ENCODE results near the gene FAHD2A.

The FAHD2A gene

GRCh38 chr2:95356821-95357700, 45.4 kb upstream of the FAHD2A start:
- H3K27ac ChIP-seq = no peak overlapping the region
- TF ChIP-seq, protein P1, sequence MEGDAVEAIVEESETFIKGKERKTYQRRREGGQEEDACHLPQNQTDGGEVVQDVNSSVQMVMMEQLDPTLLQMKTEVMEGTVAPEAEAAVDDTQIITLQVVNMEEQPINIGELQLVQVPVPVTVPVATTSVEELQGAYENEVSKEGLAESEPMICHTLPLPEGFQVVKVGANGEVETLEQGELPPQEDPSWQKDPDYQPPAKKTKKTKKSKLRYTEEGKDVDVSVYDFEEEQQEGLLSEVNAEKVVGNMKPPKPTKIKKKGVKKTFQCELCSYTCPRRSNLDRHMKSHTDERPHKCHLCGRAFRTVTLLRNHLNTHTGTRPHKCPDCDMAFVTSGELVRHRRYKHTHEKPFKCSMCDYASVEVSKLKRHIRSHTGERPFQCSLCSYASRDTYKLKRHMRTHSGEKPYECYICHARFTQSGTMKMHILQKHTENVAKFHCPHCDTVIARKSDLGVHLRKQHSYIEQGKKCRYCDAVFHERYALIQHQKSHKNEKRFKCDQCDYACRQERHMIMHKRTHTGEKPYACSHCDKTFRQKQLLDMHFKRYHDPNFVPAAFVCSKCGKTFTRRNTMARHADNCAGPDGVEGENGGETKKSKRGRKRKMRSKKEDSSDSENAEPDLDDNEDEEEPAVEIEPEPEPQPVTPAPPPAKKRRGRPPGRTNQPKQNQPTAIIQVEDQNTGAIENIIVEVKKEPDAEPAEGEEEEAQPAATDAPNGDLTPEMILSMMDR (IDR thresholded peaks at IDR 0.05) = no peak
- TF ChIP-seq ZFX (IDR thresholded peaks at IDR 0.05; ENCODE audit: borderline replicate concordance) = no peak

DNA sequence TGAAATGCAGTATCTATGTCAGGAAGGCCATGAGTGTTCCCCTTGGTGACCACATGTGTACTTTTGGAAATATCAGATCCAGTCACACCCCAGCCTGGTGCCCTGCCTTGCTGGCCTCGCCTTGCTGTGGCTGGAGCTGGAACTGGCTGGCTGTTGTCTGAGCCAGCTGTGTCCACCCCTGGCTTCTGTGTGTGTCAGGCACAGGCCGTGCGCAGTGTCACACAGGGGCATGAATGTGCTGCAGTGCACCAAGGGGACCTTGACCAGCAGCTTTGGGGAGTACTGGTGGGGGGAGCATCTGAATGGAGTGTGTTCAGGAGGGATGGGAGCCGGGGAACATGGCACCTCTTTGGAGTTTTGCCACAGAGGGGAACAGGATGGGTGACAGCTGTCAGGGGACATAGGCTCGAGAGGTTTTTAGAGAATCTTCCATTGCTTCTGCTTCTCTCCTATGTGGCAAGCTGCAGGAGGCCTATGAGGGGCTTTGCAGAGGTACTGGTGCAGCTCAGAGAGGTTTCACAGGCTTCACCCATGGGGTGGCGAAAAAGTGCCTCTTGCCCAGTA, 44.7 kb upstream of the FAHD2A start:
- no peak overlapping the region for H3K27ac ChIP-seq
- no peak for TF ChIP-seq ZFX (IDR thresholded peaks at IDR 0.05; ENCODE audit: borderline replicate concordance)
- TF ChIP-seq, protein P1 (IDR thresholded peaks at IDR 0.05) = no peak

DNA sequence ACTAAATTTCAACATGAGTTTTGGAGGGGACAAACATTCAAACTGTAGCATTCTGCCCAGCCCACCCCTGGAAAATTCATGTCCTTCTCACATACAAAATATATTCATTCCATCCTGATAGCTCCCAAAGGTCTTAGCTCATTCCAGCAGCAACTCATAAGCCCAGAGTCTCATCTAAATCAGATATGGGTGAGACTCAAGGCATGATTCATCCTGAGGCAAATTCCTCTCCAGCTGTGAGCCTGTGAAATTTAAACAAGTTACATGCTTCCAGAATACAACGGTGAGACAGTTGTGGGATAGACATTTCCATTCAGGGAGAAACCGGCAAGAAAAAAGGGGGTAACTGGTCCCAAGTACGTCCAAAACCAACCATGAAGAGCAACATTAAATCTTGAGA, 43.5 kb upstream of the FAHD2A start:
- TF ChIP-seq, protein P1 (IDR thresholded peaks at IDR 0.05) = no peak
- no peak for TF ChIP-seq ZFX (IDR thresholded peaks at IDR 0.05; ENCODE audit: borderline replicate concordance)
- H3K27ac ChIP-seq = no peak overlapping the region

DNA sequence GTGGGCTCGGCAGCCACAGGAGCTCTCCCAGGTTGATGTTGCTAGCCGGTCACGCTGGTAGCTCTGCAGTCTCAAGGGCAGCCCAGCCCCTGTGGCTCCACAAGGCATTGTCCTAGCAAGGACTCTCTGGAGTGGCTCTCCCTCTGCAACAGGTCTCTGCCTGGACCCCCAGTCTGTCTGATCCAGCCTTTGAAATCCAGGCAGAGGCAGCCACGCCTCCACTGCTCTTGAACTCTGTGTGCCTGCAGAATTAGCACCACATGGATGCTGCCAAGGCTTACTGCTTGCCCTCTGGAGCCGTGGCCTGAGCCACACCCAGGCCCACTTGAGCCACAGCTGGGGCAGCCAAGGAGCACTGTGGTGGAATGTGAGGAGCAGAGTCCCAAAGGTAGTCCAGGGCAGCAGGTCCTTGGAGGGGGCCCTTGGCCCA, 43.0 kb upstream of the FAHD2A start:
- TF ChIP-seq, protein P1 (IDR thresholded peaks at IDR 0.05) = no peak
- no peak for TF ChIP-seq ZFX (IDR thresholded peaks at IDR 0.05; ENCODE audit: borderline replicate concordance)

DNA sequence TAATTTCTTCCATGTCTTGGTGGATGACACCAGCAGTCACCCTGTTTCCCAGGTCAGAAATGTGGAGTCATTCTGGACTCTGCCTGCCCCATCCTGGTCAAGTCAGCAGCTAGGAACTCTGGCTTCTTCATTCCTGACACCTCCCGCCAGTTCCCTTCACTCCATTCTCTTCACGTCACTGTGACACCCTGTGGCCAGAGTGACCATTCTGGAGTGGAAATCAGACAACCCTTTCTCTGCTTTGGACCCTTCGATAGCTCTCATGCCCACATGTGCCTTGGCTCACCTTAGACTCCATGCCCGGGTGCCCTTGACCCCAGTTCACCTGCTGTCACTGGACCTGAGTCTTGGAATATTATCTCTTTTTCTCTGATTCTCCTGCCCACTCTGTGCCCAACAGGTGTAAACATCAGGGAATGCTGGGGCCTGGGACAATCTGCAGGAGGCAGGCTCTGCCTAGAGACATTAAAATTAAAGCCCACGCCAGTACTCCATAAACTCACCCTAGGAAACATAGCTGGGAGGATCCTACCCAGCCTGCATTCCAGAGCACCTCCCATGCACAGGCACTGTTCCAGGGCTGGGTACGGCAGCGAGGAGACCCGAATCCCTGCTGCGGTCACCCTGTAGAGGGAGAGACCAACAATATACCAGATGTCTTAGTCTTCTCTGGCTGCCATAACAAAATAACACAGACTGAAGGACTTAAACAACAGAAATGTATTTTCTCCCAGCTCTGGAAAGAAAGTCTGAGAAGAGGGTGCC, 41.1 kb upstream of the FAHD2A start:
- H3K27ac ChIP-seq = no peak overlapping the region
- TF ChIP-seq, protein P1 (IDR thresholded peaks at IDR 0.05) = no peak
- no peak for TF ChIP-seq ZFX (IDR thresholded peaks at IDR 0.05; ENCODE audit: borderline replicate concordance)

More for the DNA sequence above, 43.0 kb upstream of the FAHD2A start:
- H3K27ac ChIP-seq = no peak overlapping the region

- no peak for TF ChIP-seq ZFX (IDR thresholded peaks at IDR 0.05; ENCODE audit: borderline replicate concordance)
- TF ChIP-seq, protein P1 (IDR thresholded peaks at IDR 0.05) = no peak
- no peak overlapping the region for H3K27ac ChIP-seq
These were observed 40.0 kb upstream of the FAHD2A start for GRCh38 chr2:95362486-95362885.

Data from 22Rv1 (cell line).